Sigmoid colon (tissue), 4 donors: Measurements from ENCODE around the gene KRT82.

Experiments used
- CTCF ChIP-seq, 4 experiments: fragments of 450-650 bp in 3 of 4; fragments of 200-600 bp in 1 of 4; IDR thresholded peaks; one replicate each; pipeline ENCODE4 v1.5.1; 2016 to 2019; ENCODE audit warnings: antibody characterized with exemption in 4 of 4, mild to moderate bottlenecking in 3 of 4, moderate library complexity in 2 of 4
- EP300 ChIP-seq, 4 donors: sonication (generic); formaldehyde crosslinking; IDR thresholded peaks; one replicate each; pipeline ENCODE4 v1.6.1; 2017; ENCODE audit warnings: antibody characterized with exemption in 4 of 4
- POLR2A ChIP-seq, 2 donors: fragments of 450-650 bp; IDR thresholded peaks; one replicate each; pipeline ENCODE4 v1.6.1; 2016; ENCODE audit warnings: antibody characterized with exemption in 2 of 2, mild to moderate bottlenecking in 2 of 2, moderate library complexity in 2 of 2
- POLR2AphosphoS5 ChIP-seq, 4 donors: sonication (generic); formaldehyde crosslinking; IDR thresholded peaks; one replicate each; pipeline ENCODE4 v1.6.1; 2017; ENCODE audit warnings: antibody characterized with exemption in 4 of 4

- TF ChIP-seq CTCF (IDR thresholded peaks at IDR 0.05): no peak
- no peak for TF ChIP-seq POLR2A (IDR thresholded peaks at IDR 0.05)
- no peak for TF ChIP-seq POLR2AphosphoS5 (IDR thresholded peaks at IDR 0.05)
- TF ChIP-seq EP300 (IDR thresholded peaks at IDR 0.05): no peak
These were observed 11.2 kb downstream of the KRT82 start for GRCh38 chr12:52394836-52395405.
